WTC11 (cell line): ENCODE measurements around the gene GRPEL2. TPM values are rescaled to one million over a fixed set of nuclear protein-coding genes. Genes with fewer than 3 reads are reported as not detected.

ENCODE experiments used
- ATAC-seq: fragments of 200-7000 bp; cut with Tn5 transposase; 2 replicates; pipeline ENCODE4 v1.10.0; 2021; ENCODE audit warnings: mild to moderate bottlenecking, moderate library complexity
- CTCF ChIA-PET: fragments of 300-600 bp; sonication (Branson Sonifier 250); formaldehyde crosslinking; loops from one replicate; lab custom pipeline; 2021; ENCODE audit warnings: antibody characterized with exemption; lab: Charles Lee
- POLR2A ChIA-PET: fragments of 350-600 bp; sonication (Branson Sonifier 250); formaldehyde crosslinking; loops from one replicate; lab custom pipeline; 2021; ENCODE audit warnings: antibody characterized with exemption; lab: Charles Lee
- DNase-seq: peaks from one replicate; pipeline ENCODE4 v3.0.0; 2021; ENCODE audit warnings: low spot score
- H3K27ac Mint-ChIP-seq: 2 replicates; pipeline ENCODE4 v1.8.0; 2021; ENCODE audit warnings: mixed read lengths
- H3K27me3 Mint-ChIP-seq: 2 replicates; pipeline ENCODE4 v1.8.0; 2021; ENCODE audit warnings: low read depth, mild to moderate bottlenecking, moderate library complexity, mixed read lengths
- H3K36me3 Mint-ChIP-seq: 2 replicates; pipeline ENCODE4 v1.8.0; 2021; ENCODE audit warnings: mixed read lengths
- H3K4me1 Mint-ChIP-seq: 2 replicates; pipeline ENCODE4 v1.8.0; 2022; ENCODE audit warnings: mixed read lengths
- H3K4me3 Mint-ChIP-seq: 2 replicates; pipeline ENCODE4 v1.8.0; 2021; ENCODE audit warnings: mild to moderate bottlenecking, moderate library complexity, mixed read lengths
- H3K9me3 Mint-ChIP-seq: 2 replicates; pipeline ENCODE4 v1.8.0; 2021; ENCODE audit warnings: mixed read lengths
- ELF4 ChIP-seq: sonication (generic); formaldehyde crosslinking; IDR thresholded peaks from 2 replicates; pipeline ENCODE4 v1.8.1; 2022; ENCODE audit warnings: low read depth, mild to moderate bottlenecking, moderate library complexity, missing genetic modification reagents
- FOXK1 ChIP-seq: sonication (generic); formaldehyde crosslinking; IDR thresholded peaks from 2 replicates; pipeline ENCODE4 v1.8.0; 2022; ENCODE audit warnings: mild to moderate bottlenecking, moderate library complexity, missing genetic modification reagents
- GRHL2 ChIP-seq: fragments of 250-450 bp; sonication (Bioruptor Pico); IDR thresholded peaks from 2 replicates; pipeline ENCODE4 v1.8.0; 2022; ENCODE audit warnings: mild to moderate bottlenecking, moderate library complexity; ENCODE audit not compliant: insufficient replicate concordance, severe bottlenecking
- KAT7 ChIP-seq: sonication (generic); formaldehyde crosslinking; IDR thresholded peaks from 2 replicates; pipeline ENCODE4 v1.8.1; 2023; ENCODE audit warnings: missing genetic modification reagents, mild to moderate bottlenecking, borderline replicate concordance
- NR3C1 ChIP-seq: sonication (generic); formaldehyde crosslinking; conservative IDR thresholded peaks from 2 replicates; pipeline ENCODE4 v1.8.1; 2023; ENCODE audit warnings: low read depth, mild to moderate bottlenecking, missing genetic modification reagents
- PRRX2 ChIP-seq: fragments of 250-450 bp; sonication (Bioruptor Pico); IDR thresholded peaks from 2 replicates; pipeline ENCODE4 v1.8.0; 2021; ENCODE audit warnings: mild to moderate bottlenecking
- SMAD3 ChIP-seq: sonication (generic); formaldehyde crosslinking; IDR thresholded peaks from 2 replicates; pipeline ENCODE4 v1.8.0; 2022; ENCODE audit warnings: missing genetic modification reagents, mild to moderate bottlenecking, borderline replicate concordance
- SOX15 ChIP-seq: fragments of 250-450 bp; sonication (Bioruptor Pico); IDR thresholded peaks from 2 replicates; pipeline ENCODE4 v1.9.0; 2021; ENCODE audit warnings: mild to moderate bottlenecking
- TCF7 ChIP-seq: sonication (generic); formaldehyde crosslinking; IDR thresholded peaks from 2 replicates; pipeline ENCODE4 v1.8.0; 2022; ENCODE audit warnings: mild to moderate bottlenecking, low read depth, missing genetic modification reagents, moderate library complexity
- TP53 ChIP-seq: sonication (generic); formaldehyde crosslinking; IDR thresholded peaks from 2 replicates; pipeline ENCODE4 v1.8.1; 2023; ENCODE audit warnings: mild to moderate bottlenecking, missing genetic modification reagents
- ZNF138 ChIP-seq: sonication (generic); formaldehyde crosslinking; conservative IDR thresholded peaks from 2 replicates; pipeline ENCODE4 v1.8.1; 2022; ENCODE audit warnings: mild to moderate bottlenecking, moderate library complexity, missing genetic modification reagents
- ZNF396 ChIP-seq: fragments of 250-450 bp; sonication (Bioruptor Pico); IDR thresholded peaks from 2 replicates; pipeline ENCODE4 v1.8.0; 2021; ENCODE audit warnings: mild to moderate bottlenecking, moderate library complexity, borderline replicate concordance
- total RNA-seq: library from RNA; stranded (reverse); gene quantifications from 3 replicates; pipeline ENCODE4 v1.2.3, GENCODE V29; 2021
- TF ChIP-seq, protein P1 (sequence below): sonication (generic); formaldehyde crosslinking; IDR thresholded peaks from 2 replicates; pipeline ENCODE4 v1.8.0; 2023; ENCODE audit warnings: missing genetic modification reagents, mild to moderate bottlenecking, borderline replicate concordance
- TF ChIP-seq, protein P2 (sequence below): sonication (generic); formaldehyde crosslinking; conservative IDR thresholded peaks from 2 replicates; pipeline ENCODE4 v1.8.1; 2022; ENCODE audit warnings: mild to moderate bottlenecking, missing genetic modification reagents
- TF ChIP-seq, protein P3 (sequence below): sonication (generic); formaldehyde crosslinking; IDR thresholded peaks from 2 replicates; pipeline ENCODE4 v1.8.1; 2022; ENCODE audit warnings: low read depth, missing genetic modification reagents, borderline replicate concordance
- TF ChIP-seq, protein P4 (sequence below): sonication (generic); formaldehyde crosslinking; IDR thresholded peaks from 2 replicates; pipeline ENCODE4 v1.8.0; 2022; ENCODE audit warnings: missing genetic modification reagents

Gene GRPEL2
- total RNA-seq, 1 experiment from 2014 or later, result 48.6 TPM

DNA sequence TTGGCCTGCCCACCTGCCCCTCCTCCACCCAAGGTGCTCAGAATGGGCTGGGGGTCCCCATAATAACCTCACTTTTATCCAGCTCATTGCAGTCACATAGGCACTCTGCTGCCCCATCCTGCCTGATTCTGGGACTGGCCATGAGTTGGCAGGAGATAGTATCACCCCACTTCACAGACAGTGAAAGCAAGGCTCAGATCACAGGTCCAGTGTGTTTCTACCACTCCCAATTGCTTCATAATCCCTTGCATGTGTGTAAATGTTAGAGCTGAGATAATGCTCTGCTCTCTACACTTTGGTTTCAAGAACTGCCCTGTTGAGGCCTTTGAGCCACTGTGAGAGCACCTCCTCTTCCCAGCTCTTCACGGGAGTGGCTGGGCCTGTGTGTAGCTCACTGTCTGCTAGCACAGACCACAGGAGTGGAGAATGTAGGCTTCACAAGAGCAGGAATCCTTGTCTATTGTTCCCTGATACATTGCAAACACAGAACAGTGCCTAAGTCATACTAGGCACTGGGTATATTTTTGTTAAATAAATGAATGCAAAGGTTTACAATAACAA, 20.9 kb downstream of the GRPEL2 start:
- Mint-ChIP-seq H3K27ac (no peak overlapping the region), H3K9me3 (no peaks in the 10 kb centered on the region)

More for the DNA sequence above, 20.9 kb downstream of the GRPEL2 start:
- H3K4me1 Mint-ChIP-seq, result peaks cover 15% of the 10 kb centered on the region
- no peak for ATAC-seq
- CTCF ChIA-PET, result interaction anchor here (0.8 to 8.6 kb wide), 19 partner anchors 9 to 252 kb away, joined by 3 to 146 read pairs (median 7); partner anchors contain the start of genes ARHGEF37, IL17B and PCYOX1L
- TF ChIP-seq SMAD3 (CRISPR knock-in tag), result no peak
- TF ChIP-seq, protein P1, sequence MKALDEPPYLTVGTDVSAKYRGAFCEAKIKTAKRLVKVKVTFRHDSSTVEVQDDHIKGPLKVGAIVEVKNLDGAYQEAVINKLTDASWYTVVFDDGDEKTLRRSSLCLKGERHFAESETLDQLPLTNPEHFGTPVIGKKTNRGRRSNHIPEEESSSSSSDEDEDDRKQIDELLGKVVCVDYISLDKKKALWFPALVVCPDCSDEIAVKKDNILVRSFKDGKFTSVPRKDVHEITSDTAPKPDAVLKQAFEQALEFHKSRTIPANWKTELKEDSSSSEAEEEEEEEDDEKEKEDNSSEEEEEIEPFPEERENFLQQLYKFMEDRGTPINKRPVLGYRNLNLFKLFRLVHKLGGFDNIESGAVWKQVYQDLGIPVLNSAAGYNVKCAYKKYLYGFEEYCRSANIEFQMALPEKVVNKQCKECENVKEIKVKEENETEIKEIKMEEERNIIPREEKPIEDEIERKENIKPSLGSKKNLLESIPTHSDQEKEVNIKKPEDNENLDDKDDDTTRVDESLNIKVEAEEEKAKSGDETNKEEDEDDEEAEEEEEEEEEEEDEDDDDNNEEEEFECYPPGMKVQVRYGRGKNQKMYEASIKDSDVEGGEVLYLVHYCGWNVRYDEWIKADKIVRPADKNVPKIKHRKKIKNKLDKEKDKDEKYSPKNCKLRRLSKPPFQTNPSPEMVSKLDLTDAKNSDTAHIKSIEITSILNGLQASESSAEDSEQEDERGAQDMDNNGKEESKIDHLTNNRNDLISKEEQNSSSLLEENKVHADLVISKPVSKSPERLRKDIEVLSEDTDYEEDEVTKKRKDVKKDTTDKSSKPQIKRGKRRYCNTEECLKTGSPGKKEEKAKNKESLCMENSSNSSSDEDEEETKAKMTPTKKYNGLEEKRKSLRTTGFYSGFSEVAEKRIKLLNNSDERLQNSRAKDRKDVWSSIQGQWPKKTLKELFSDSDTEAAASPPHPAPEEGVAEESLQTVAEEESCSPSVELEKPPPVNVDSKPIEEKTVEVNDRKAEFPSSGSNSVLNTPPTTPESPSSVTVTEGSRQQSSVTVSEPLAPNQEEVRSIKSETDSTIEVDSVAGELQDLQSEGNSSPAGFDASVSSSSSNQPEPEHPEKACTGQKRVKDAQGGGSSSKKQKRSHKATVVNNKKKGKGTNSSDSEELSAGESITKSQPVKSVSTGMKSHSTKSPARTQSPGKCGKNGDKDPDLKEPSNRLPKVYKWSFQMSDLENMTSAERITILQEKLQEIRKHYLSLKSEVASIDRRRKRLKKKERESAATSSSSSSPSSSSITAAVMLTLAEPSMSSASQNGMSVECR (CRISPR knock-in tag), result no peak
- no peak for TF ChIP-seq TP53 (CRISPR knock-in tag)
- TF ChIP-seq, protein P2, sequence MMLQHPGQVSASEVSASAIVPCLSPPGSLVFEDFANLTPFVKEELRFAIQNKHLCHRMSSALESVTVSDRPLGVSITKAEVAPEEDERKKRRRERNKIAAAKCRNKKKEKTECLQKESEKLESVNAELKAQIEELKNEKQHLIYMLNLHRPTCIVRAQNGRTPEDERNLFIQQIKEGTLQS (CRISPR knock-in tag), result no peak
- TF ChIP-seq SOX15 (CRISPR knock-in tag), result no peak
- no peak for TF ChIP-seq ZNF138 (CRISPR knock-in tag)
- no peak for TF ChIP-seq NR3C1
- no peak for TF ChIP-seq GRHL2 (CRISPR knock-in tag)
- no peak for TF ChIP-seq ELF4
- TF ChIP-seq, protein P3, sequence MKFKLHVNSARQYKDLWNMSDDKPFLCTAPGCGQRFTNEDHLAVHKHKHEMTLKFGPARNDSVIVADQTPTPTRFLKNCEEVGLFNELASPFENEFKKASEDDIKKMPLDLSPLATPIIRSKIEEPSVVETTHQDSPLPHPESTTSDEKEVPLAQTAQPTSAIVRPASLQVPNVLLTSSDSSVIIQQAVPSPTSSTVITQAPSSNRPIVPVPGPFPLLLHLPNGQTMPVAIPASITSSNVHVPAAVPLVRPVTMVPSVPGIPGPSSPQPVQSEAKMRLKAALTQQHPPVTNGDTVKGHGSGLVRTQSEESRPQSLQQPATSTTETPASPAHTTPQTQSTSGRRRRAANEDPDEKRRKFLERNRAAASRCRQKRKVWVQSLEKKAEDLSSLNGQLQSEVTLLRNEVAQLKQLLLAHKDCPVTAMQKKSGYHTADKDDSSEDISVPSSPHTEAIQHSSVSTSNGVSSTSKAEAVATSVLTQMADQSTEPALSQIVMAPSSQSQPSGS (CRISPR knock-in tag), result no peak
- TF ChIP-seq KAT7 (CRISPR knock-in tag), result no peak
- no peak for TF ChIP-seq TCF7
- TF ChIP-seq PRRX2, result no peak
- TF ChIP-seq FOXK1 (CRISPR knock-in tag), result no peak
- TF ChIP-seq, protein P4, sequence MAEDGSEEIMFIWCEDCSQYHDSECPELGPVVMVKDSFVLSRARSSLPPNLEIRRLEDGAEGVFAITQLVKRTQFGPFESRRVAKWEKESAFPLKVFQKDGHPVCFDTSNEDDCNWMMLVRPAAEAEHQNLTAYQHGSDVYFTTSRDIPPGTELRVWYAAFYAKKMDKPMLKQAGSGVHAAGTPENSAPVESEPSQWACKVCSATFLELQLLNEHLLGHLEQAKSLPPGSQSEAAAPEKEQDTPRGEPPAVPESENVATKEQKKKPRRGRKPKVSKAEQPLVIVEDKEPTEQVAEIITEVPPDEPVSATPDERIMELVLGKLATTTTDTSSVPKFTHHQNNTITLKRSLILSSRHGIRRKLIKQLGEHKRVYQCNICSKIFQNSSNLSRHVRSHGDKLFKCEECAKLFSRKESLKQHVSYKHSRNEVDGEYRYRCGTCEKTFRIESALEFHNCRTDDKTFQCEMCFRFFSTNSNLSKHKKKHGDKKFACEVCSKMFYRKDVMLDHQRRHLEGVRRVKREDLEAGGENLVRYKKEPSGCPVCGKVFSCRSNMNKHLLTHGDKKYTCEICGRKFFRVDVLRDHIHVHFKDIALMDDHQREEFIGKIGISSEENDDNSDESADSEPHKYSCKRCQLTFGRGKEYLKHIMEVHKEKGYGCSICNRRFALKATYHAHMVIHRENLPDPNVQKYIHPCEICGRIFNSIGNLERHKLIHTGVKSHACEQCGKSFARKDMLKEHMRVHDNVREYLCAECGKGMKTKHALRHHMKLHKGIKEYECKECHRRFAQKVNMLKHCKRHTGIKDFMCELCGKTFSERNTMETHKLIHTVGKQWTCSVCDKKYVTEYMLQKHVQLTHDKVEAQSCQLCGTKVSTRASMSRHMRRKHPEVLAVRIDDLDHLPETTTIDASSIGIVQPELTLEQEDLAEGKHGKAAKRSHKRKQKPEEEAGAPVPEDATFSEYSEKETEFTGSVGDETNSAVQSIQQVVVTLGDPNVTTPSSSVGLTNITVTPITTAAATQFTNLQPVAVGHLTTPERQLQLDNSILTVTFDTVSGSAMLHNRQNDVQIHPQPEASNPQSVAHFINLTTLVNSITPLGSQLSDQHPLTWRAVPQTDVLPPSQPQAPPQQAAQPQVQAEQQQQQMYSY (CRISPR knock-in tag), result no peak
- TF ChIP-seq ZNF396 (CRISPR knock-in tag), result no peak
- no peak overlapping the region for H3K4me3 Mint-ChIP-seq
- POLR2A ChIA-PET, result no interaction called here
- H3K36me3 Mint-ChIP-seq, result no peaks in the 10 kb centered on the region; the same call in 1 of the 2 replicates
- DNase-seq, result no peak
- H3K27me3 Mint-ChIP-seq, result no peaks in the 10 kb centered on the region
